ENCODE results near the gene EDN2. TPM values are rescaled to one million over a fixed set of nuclear protein-coding genes. Genes with fewer than 3 reads are reported as not detected.

The EDN2 gene
- total RNA-seq, 3 donors from 2014 or later: 2.3 to 3.8 TPM; not detected in 1

GRCh38 chr1:41513383-41513735, 28.9 kb upstream of the EDN2 start:
- no peak overlapping the region for H3K4me3 ChIP-seq
- no peaks in the 10 kb centered on the region for H3K27me3 ChIP-seq
- peaks cover 3 to 15% of the 10 kb centered on the region in 2 donors for H3K4me1 ChIP-seq
- TF ChIP-seq POLR2A (IDR thresholded peaks at IDR 0.05) (no peak), CTCF (IDR thresholded peaks at IDR 0.05) (no peak), POLR2AphosphoS5 (IDR thresholded peaks at IDR 0.05) (no peak)
- DNase-seq (ENCODE audit: low spot score in 2 of 2): no peak
- intact Hi-C loops (cut with DNase I; ENCODE audit: low total_unique reads): no loop called here
- no peaks in the 10 kb centered on the region for H3K36me3 ChIP-seq
- H3K9me3 ChIP-seq: no peaks in the 10 kb centered on the region
- H3K27ac ChIP-seq: no peak overlapping the region

- Histone ChIP-seq H3K27ac (no peak overlapping the region), H3K36me3 (no peaks in the 10 kb centered on the region), H3K4me1 (peaks cover 3 to 15% of the 10 kb centered on the region in 2 donors), H3K27me3 (no peaks in the 10 kb centered on the region), H3K9me3 (no peaks in the 10 kb centered on the region), H3K4me3 (no peak overlapping the region)
- no peak for DNase-seq (ENCODE audit: low spot score in 2 of 2)
- TF ChIP-seq CTCF (IDR thresholded peaks at IDR 0.05) (no peak), POLR2A (IDR thresholded peaks at IDR 0.05) (no peak), POLR2AphosphoS5 (IDR thresholded peaks at IDR 0.05) (no peak)
- intact Hi-C loops (cut with DNase I; ENCODE audit: low total_unique reads): no loop called here
Observed at GRCh38 chr1:41512701-41513382, 28.4 kb upstream of the EDN2 start.

GRCh38 chr1:41511239-41511540, 26.7 kb upstream of the EDN2 start:
- H3K4me3 ChIP-seq: no peak overlapping the region
- no peaks in the 10 kb centered on the region for H3K36me3 ChIP-seq
- peaks cover 3 to 6% of the 10 kb centered on the region in 2 donors for H3K4me1 ChIP-seq
- DNase-seq (ENCODE audit: low spot score in 2 of 2): no peak
- TF ChIP-seq POLR2AphosphoS5 (IDR thresholded peaks at IDR 0.05) (no peak), POLR2A (IDR thresholded peaks at IDR 0.05) (no peak), CTCF (IDR thresholded peaks at IDR 0.05) (no peak)
- intact Hi-C loops (cut with DNase I; ENCODE audit: low total_unique reads): no loop called here
- H3K27ac ChIP-seq: no peak overlapping the region
- H3K27me3 ChIP-seq: no peaks in the 10 kb centered on the region
- H3K9me3 ChIP-seq: no peaks in the 10 kb centered on the region

GRCh38 chr1:41510531-41511238, 26.2 kb upstream of the EDN2 start:
- no peak overlapping the region for H3K4me3 ChIP-seq
- no peak for DNase-seq (ENCODE audit: low spot score in 2 of 2)
- intact Hi-C loops (cut with DNase I; ENCODE audit: low total_unique reads): no loop called here
- H3K9me3 ChIP-seq: no peaks in the 10 kb centered on the region
- no peaks in the 10 kb centered on the region for H3K27me3 ChIP-seq
- no peaks in the 10 kb centered on the region for H3K36me3 ChIP-seq
- no peak overlapping the region for H3K27ac ChIP-seq
- peaks cover under 1 to 3% of the 10 kb centered on the region in 2 donors for H3K4me1 ChIP-seq
- TF ChIP-seq CTCF (IDR thresholded peaks at IDR 0.05): no peak
- TF ChIP-seq POLR2A (IDR thresholded peaks at IDR 0.05): no peak
- no peak for TF ChIP-seq POLR2AphosphoS5 (IDR thresholded peaks at IDR 0.05)

GRCh38 chr1:41509270-41509671, 24.8 kb upstream of the EDN2 start:
- intact Hi-C loops (cut with DNase I; ENCODE audit: low total_unique reads): no loop called here
- TF ChIP-seq CTCF (IDR thresholded peaks at IDR 0.05): no peak
- no peak for TF ChIP-seq POLR2A (IDR thresholded peaks at IDR 0.05)
- no peak for TF ChIP-seq POLR2AphosphoS5 (IDR thresholded peaks at IDR 0.05)
- Histone ChIP-seq H3K27ac (no peak overlapping the region), H3K4me1 (no peaks in the 10 kb centered on the region), H3K4me3 (no peak overlapping the region), H3K36me3 (no peaks in the 10 kb centered on the region), H3K9me3 (no peaks in the 10 kb centered on the region), H3K27me3 (no peaks in the 10 kb centered on the region)
- DNase-seq (ENCODE audit: low spot score in 2 of 2): no peak

Measured in breast epithelium (tissue), 4 donors.